Embryonic facial prominence (tissue), 1 donor: ENCODE results near the gene MYLK2.
"Not testable (repeated sequence)": the region's sequence is repeated elsewhere in the genome, so short reads cannot be mapped to it uniquely, and the experiment has no call there.

ENCODE experiments used
- DNase-seq: peaks from one replicate; pipeline ENCODE4 v3.0.0-alpha.2; 2016; ENCODE audit errors: extremely low spot score

MYLK2 gene

GRCh38 chr20:31815408-31816188 lies 3.6 kb upstream of the MYLK2 start:
- DNase-seq = no peak

- DNase-seq = no peak
These were observed 2.9 kb upstream of the MYLK2 start for GRCh38 chr20:31816221-31816620.

- DNase-seq = no peak
These were observed 1.7 kb upstream of the MYLK2 start for GRCh38 chr20:31817461-31817860.

GRCh38 chr20:31818376-31818908 lies 714 bp upstream of the MYLK2 start:
- DNase-seq = no peak

GRCh38 chr20:31820228-31820627 lies 1.1 kb downstream of the MYLK2 start:
- no peak for DNase-seq

GRCh38 chr20:31821427-31821826 lies 2.3 kb downstream of the MYLK2 start:
- DNase-seq = no peak

- DNase-seq = peak; percentile 27
These were observed 3.5 kb downstream of the MYLK2 start for GRCh38 chr20:31822421-31823330.

DNA sequence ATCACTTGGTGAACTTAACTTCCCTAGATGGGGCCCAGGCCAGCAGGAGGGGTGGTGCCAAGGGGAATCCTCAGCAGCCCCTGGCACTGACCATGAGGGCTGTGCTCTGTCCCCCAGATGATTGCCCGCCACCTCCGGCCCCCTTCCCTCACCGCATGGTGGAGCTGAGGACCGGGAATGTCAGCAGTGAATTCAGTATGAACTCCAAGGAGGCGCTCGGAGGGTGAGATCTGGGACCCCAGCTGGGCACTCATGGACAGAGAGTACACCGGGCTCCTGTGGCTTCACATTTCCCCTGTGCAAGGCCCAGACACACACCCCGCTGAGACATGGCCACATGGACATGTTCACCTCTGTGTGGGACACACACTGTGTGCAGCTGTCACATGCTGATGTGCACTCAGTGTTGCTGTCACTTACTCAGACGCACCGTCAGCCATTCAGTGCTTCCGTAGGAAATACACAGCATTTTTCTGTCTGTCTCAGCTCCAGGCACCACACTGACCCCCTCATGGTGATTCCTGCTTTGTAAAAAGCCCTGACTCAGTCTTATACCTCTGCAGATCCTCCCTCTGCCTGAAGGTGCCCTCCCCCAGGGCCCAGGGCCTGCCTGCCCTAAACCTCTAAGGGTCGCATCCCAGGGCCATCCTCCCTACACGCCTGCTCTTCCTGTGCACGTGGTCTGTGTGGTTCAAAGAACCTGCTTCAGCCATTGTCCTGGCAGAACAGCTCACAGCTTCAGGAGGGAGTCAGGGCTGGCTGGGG lies 4.4 kb downstream of the MYLK2 start:
- DNase-seq = no peak

DNA sequence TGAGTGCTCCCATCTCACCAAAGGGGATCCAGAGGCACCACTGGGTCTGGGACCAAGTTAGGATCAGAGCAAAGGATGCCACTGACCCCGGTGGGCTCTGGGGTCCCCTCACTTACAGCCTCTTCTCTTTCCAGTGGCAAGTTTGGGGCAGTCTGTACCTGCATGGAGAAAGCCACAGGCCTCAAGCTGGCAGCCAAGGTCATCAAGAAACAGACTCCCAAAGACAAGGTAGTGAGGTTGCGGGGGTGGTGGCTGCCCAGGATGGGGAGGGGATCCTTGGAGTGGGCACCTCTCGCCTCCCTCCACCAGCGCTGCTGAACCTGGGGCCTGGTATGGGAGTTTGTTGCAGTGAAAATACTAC lies 4.9 kb downstream of the MYLK2 start:
- DNase-seq = no peak

GRCh38 chr20:31824554-31825313 lies 5.6 kb downstream of the MYLK2 start:
- no peak for DNase-seq

DNA sequence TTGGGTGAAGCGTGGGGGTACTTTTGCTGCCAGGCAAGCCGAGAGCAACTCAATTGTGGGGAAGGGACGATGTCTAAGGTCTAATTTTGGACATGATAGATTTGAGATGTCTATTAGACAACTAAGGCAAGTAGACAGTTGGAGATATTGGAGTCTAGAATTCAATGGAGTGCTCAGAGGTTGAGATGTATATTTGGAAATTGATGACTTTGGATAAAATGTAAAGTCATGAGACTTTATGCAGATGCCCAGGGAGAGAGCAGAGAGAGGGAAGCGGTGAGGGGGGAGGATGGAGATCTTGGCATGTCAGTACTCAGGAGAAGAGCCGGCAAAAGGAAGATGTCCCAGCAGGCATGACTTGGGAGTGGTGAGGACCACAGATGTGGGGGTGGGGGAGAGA lies 6.9 kb downstream of the MYLK2 start:
- no peak for DNase-seq

- no peak for DNase-seq
These were observed 7.9 kb downstream of the MYLK2 start for GRCh38 chr20:31827059-31827458.

DNA sequence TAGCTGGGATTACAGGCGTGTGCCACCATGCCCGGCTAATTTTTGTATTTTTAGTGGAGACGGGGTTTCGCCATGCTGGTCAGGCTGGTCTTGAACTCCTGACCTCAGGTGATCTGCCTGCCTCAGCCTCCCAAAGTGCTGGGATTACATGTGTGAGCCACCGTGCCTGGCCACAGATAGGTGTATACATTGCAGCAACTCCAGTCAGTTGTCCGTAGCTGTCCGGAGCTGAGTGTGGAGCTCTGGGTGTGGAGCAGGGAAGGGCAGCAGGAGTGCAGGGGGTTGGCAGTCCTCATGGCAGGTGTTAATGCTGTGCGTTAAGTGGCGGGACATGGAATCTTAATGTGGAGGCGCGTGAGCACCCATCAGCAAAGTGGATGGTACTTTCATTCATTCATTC lies 8.9 kb downstream of the MYLK2 start:
- not testable (repeated sequence) for DNase-seq

- no peak for DNase-seq
These were observed 10.6 kb downstream of the MYLK2 start for GRCh38 chr20:31829731-31830130.

DNA sequence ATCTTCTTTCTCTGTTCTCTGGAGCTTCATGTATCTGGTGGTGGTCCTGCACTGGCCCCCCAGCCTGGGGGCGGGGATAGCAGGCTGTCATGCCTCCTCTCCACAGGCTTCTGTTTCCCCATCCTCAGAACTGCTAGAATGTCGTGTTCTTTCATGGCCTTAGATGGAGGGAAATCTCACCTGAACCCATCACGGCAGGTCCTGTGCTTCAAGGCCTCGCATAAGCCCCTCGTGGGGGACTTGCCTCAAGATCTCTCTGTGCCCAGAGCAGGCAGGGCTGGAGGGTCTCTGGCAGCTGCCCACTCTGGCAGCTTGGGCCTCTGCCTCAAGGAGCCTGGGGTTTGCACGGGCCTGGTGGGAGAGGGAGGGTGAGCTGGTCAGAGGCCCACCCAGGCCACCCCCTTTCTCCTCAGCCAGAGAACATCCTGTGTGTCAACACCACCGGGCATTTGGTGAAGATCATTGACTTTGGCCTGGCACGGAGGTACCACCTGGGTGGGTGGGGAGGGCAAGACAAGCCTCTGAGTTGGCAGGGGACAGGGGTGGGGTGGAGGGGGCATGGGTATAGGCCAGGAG lies 11.3 kb downstream of the MYLK2 start:
- DNase-seq = no peak

DNA sequence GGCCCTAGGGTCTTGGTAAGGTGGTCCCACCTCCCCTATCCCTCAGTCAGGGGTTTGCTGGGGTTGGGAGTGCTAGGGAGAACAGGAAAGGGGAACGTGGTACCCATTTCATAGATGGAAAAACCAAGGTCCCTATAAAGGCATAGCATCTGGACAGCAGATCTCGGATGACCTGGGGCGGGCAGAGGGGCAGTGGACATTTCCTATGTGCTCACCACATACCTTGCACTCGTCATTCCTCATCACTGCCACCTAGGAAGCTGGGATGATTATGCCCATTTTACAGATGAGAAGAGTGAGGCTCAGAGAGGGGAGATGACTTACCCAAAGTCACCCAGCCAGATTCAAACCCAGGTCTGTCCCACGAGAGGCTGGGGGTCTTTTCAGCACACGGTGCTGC lies 12.1 kb downstream of the MYLK2 start:
- no peak for DNase-seq

GRCh38 chr20:31831771-31832306 lies 12.7 kb downstream of the MYLK2 start:
- no peak for DNase-seq

GRCh38 chr20:31833130-31833930 lies 14.2 kb downstream of the MYLK2 start:
- no peak for DNase-seq

- no peak for DNase-seq
These were observed 14.9 kb downstream of the MYLK2 start for GRCh38 chr20:31833931-31834521.
